ENCODE measurements around the gene NAA60.
"Not testable (repeated sequence)": the region's sequence is repeated elsewhere in the genome, so short reads cannot be mapped to it uniquely, and the experiment has no call there.

Gene NAA60

DNA sequence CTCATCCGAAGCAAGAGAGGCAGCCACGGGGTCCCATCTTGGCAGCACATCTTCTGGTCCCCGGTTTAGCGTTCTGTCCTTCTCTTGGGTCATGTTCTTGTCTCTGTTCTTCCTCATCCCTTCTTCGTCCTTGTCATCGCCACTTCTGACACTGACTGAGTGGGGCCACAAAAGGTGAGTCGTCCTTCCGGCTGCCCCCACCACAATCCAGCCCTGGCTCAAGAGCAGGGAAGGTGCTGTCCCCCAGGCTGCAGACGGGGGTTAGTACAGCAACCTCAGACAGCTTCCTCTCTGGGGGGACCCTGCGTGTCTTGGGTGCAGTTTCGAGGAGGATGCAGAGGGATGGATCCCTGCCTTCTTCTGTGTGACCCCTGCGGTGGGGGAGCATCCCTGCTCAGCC, 21.8 kb downstream of the NAA60 start:
- no peak for DNase-seq

- DNase-seq: no peak
Measured at GRCh38 chr16:3465911-3466584, 22.6 kb downstream of the NAA60 start.

DNA sequence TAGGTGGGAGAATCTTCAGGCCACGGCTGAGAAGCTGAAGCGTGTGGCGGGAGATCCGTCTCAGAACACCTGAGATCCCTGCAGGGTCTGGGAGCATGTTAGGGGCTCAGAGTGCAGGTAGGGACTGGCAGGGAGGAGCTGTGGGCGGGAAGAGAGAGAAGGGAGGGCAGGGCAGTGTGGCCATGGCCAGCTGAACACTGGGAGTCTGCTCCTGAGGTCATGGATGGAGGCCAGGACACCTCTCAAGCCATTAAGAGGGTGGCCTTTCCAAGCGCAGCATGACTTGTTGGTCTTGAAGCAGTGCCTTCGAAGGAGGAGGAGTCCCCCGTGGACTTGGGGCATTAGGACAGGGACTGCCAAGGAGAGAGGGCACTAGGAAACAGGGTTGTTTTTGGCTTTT, 23.7 kb downstream of the NAA60 start:
- DNase-seq: no peak

- DNase-seq: no peak
Measured at GRCh38 chr16:3467921-3468320, 24.4 kb downstream of the NAA60 start.

DNA sequence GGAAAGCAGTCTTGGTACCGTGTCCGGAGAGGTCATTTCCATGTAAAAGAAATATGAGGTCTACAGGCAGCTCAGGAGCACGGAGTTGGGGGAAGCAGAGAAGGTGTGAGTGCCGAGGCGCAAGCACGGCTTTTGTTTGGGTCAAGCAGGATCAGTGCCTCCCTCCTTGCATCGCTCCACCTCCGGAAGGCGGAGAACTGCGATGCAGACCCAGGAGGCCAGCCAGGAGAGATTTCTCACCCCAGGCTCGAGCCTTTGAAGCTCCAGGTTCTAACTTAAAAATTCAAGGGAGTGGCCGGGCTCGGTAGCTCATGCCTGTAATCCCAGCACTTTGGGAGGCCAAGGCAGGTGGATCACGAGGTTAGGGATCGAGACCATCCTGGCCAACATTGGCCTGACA, 25.0 kb downstream of the NAA60 start:
- DNase-seq: no peak

DNA sequence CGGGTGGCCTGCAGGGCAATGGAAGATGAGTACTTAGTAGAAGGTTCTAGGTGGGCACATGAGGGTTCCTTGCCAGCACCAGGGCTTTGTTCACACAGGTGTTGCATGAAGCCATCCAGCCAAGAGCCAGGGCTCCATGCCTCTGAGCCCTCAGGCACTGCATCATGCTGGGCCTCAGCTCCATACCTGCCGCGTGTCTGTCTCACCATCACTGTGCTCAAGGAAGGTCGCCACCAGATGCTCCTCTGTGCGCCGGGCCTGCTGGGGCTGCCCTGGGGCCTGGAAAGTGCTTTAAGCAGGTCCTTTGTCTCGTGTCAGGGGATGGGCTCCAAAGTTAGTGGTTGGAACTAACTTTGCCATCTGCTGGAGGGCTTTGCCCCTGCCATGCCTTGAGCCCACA, 26.3 kb downstream of the NAA60 start:
- no peak for DNase-seq

GRCh38 chr16:3470723-3471122, 27.2 kb downstream of the NAA60 start:
- DNase-seq: no peak

DNA sequence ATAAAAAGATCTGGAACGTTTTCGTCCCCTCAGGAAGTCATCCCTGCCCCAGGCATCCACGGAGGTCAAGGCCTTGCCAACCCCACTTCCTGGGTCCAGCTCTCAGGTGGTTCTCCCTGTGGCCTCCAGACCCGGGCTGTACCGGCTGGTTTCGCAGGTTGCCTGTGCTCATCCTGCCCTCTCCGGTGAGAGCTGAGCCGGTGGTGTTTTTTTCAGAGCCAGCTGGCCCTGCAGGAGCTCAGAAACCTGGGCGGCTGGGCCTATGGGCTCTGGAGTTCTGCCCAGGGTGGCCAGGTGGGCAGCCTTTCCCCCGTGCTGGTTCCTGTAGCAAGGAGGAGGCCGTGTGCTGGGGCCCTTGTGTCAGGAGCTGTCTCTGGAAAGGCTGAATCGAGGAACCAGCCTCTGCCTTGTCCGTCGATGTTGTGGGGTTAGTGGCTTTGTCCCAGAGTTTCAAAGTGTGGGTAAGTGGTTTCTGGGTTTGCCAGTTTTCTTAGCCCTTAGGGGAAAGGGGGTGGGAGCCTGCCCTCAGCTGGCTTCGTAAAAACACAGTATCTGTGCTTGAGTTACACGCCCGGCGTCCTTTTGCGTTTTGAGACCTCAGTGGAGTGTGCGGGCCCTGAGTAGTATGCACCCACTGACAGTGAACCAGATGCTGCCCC, 28.2 kb downstream of the NAA60 start:
- DNase-seq: no peak

- DNase-seq: no peak
Measured at GRCh38 chr16:3472878-3473595, 29.6 kb downstream of the NAA60 start.

- not testable (repeated sequence) for DNase-seq
Measured at GRCh38 chr16:3473596-3473943, 30.1 kb downstream of the NAA60 start.

GRCh38 chr16:3474136-3474779, 30.8 kb downstream of the NAA60 start:
- DNase-seq: no peak

GRCh38 chr16:3474870-3475269, 31.4 kb downstream of the NAA60 start:
- DNase-seq: not testable (repeated sequence)

GRCh38 chr16:3475604-3476375, 32.3 kb downstream of the NAA60 start:
- DNase-seq: no peak

GRCh38 chr16:3476409-3476808, 32.9 kb downstream of the NAA60 start:
- no peak for DNase-seq

- DNase-seq: no peak
Measured at GRCh38 chr16:3478242-3478925, 34.9 kb downstream of the NAA60 start.

GRCh38 chr16:3479654-3480216, 36.3 kb downstream of the NAA60 start:
- no peak for DNase-seq

GRCh38 chr16:3480901-3481695, 37.6 kb downstream of the NAA60 start:
- no peak for DNase-seq

DNA sequence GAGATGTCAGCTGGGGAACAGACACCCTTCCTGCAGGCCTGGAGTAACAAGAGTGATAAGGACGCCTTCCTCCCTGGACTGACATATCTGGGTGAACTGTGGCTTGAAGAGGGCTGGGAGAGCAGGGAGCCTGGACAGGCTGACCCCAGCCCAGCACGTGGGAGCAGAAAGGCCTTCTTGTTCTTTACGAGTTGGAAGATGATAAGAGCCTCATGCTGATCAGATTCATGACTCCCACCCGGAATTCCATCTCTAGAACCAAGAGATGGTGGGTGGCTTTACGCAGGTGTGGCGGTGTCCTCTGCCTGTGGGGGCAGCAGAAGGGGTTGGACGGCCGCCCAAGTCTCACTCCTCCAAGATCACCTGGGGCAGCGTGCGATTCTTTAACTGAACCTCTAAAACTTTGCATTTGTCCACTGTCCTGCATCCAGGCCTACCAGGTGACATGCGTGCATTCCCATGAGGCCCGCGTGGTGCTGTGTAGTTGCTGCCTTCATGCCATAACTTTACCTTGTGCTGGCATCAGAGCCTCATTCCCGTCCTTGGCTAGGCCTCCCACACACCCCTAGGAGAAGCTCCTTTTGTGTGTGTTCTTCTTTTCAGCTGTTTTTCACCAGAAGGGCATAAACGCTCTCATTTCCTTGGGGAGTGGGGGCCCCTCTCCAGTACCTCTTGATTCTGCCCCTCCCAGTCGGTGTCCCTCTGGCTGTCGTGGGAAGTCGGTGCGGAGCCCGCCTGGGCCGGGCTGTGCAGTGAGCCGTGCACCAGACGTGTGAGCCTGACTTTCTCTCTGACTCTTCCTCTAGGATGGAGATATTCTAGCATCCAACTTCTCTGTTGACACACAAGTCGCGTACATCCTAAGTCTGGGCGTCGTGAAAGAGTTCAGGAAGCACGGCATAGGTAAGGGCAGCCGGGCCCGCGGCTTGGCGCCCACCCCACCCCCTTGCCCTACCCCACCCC, 38.5 kb downstream of the NAA60 start:
- no peak for DNase-seq

DNA sequence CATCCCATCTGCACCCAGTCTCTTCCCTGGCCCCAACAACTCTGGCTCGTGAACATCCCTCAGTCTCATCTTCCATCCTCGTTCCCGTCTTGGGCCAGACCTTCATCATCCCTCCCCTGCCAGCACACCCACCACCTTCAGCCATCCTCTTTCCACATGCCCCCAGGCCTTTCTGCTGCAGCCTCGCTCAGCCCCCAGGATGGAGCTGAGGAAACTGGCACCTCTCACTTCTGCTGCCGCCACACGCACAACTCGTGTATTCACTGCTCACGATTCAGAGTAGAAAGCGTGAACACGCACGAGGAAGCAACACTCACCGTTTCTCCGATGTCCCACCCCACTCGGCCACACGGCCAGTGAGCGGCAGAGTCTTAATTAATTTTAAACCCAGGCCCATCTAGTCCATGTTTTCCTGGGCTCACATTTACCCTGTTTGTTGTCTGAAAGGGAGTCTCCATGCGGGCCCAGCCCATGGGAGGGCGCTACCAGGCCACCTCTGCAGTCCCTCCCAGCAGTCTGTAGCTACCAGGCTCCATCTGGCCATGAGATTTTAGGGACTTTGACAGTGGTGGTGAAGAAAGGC, 39.3 kb downstream of the NAA60 start:
- no peak for DNase-seq

Measured in NCI-H510A (cell line).